Prostate gland (tissue), 2 donors: ENCODE results near the gene KCNK7.

ENCODE experiments used
- CTCF ChIP-seq, 4 experiments: fragments of 200-600 bp in 2 of 4; fragments of 450-650 bp in 2 of 4; sonication (generic) in 2 of 4; IDR thresholded peaks; 1 replicate in 3 of 4; 2 replicates in 1 of 4; pipeline ENCODE4 v1.5.1; 2016 to 2019; ENCODE audit warnings: antibody characterized with exemption in 4 of 4, mild to moderate bottlenecking in 2 of 4, moderate library complexity in 2 of 4
- POLR2A ChIP-seq: fragments of 450-650 bp; IDR thresholded peaks from one replicate; pipeline ENCODE4 v1.6.1; 2016; ENCODE audit warnings: antibody characterized with exemption, mild to moderate bottlenecking
- POLR2AphosphoS5 ChIP-seq: sonication (generic); formaldehyde crosslinking; IDR thresholded peaks from one replicate; pipeline ENCODE4 v1.6.1; 2017; ENCODE audit warnings: antibody characterized with exemption

GRCh38 chr11:65572356-65573051, 23.1 kb downstream of the KCNK7 start, which contains the start of gene FAM89B:
- TF ChIP-seq CTCF (IDR thresholded peaks at IDR 0.05): no peak
- peak; percentile 60 for TF ChIP-seq POLR2A
- peak; percentile 89 for TF ChIP-seq POLR2AphosphoS5
